Progenitor cell of endocrine pancreas (in vitro differentiated cells): Measurements from ENCODE around the gene TIAL1. TPM values are rescaled to one million over a fixed set of nuclear protein-coding genes. Genes with fewer than 3 reads are reported as not detected.

ENCODE experiments used
- DNase-seq: peaks from one replicate; pipeline ENCODE4 v3.0.0; 2021; ENCODE audit warnings: low spot score; ENCODE audit not compliant: unreplicated experiment
- H3K27ac Mint-ChIP-seq: 2 replicates; pipeline ENCODE4 v1.8.0; 2021; ENCODE audit warnings: mild to moderate bottlenecking, moderate library complexity, mixed read lengths
- H3K27me3 Mint-ChIP-seq: 2 replicates; pipeline ENCODE4 v1.8.0; 2021; ENCODE audit warnings: mixed read lengths
- H3K36me3 Mint-ChIP-seq: 2 replicates; pipeline ENCODE4 v1.8.0; 2022; ENCODE audit warnings: mixed read lengths; ENCODE audit not compliant: insufficient read depth
- H3K4me1 Mint-ChIP-seq: 2 replicates; pipeline ENCODE4 v1.8.0; 2021; ENCODE audit warnings: low read depth, mixed read lengths
- H3K4me3 Mint-ChIP-seq: 2 replicates; pipeline ENCODE4 v1.8.0; 2021; ENCODE audit warnings: low read depth, mild to moderate bottlenecking, moderate library complexity, mixed read lengths
- H3K9me3 Mint-ChIP-seq: 2 replicates; pipeline ENCODE4 v1.8.0; 2021; ENCODE audit warnings: low read depth, mixed read lengths
- CTCF ChIP-seq: fragments of 200-600 bp; sonication (generic); IDR thresholded peaks from one replicate; pipeline ENCODE4 v1.5.0; 2021; ENCODE audit warnings: antibody characterized with exemption, mild to moderate bottlenecking; ENCODE audit not compliant: unreplicated experiment
- total RNA-seq: library from RNA; stranded (reverse); gene quantifications from 2 replicates; pipeline ENCODE4 v1.2.1, GENCODE V29; 2021

The TIAL1 gene
- total RNA-seq, 1 donor from 2014 or later = 189 TPM

- DNase-seq = no peak
- Mint-ChIP-seq H3K27ac (no peak overlapping the region), H3K36me3 (no peaks in the 10 kb centered on the region), H3K9me3 (no peaks in the 10 kb centered on the region), H3K27me3 (peaks cover 5% of the 10 kb centered on the region), H3K4me1 (no peaks in the 10 kb centered on the region), H3K4me3 (no peak overlapping the region)
- no peak for TF ChIP-seq CTCF
Observed at GRCh38 chr10:119525116-119525515, 71.6 kb downstream of the TIAL1 start.

- no peak overlapping the region for H3K27ac Mint-ChIP-seq
- DNase-seq = no peak
- no peak for TF ChIP-seq CTCF
- no peaks in the 10 kb centered on the region for H3K4me1 Mint-ChIP-seq
- no peak overlapping the region for H3K4me3 Mint-ChIP-seq
- H3K27me3 Mint-ChIP-seq = peaks cover 9% of the 10 kb centered on the region
- no peaks in the 10 kb centered on the region for H3K9me3 Mint-ChIP-seq
- no peaks in the 10 kb centered on the region for H3K36me3 Mint-ChIP-seq
Observed at GRCh38 chr10:119524720-119525070, 72.1 kb downstream of the TIAL1 start.

GRCh38 chr10:119523895-119524719 lies 72.7 kb downstream of the TIAL1 start:
- no peak for TF ChIP-seq CTCF
- no peaks in the 10 kb centered on the region for H3K36me3 Mint-ChIP-seq
- no peak overlapping the region for H3K4me3 Mint-ChIP-seq
- peaks cover 9% of the 10 kb centered on the region for H3K27me3 Mint-ChIP-seq
- peak overlapping the region; percentile 74 for H3K27ac Mint-ChIP-seq
- no peaks in the 10 kb centered on the region for H3K4me1 Mint-ChIP-seq
- H3K9me3 Mint-ChIP-seq = no peaks in the 10 kb centered on the region
- DNase-seq = no peak

Other genes starting within 250 kb of the TIAL1 start
- gene RGS10, start 54.2 kb downstream of the TIAL1 start, total RNA-seq = 0.96 and 2.0 TPM in 2 replicates
- 18.0 and 19.2 TPM in 2 replicates for gene BAG3, start 54.4 kb upstream of the TIAL1 start, total RNA-seq
- 46.1 and 47.0 TPM in 2 replicates for gene INPP5F, start 129.1 kb upstream of the TIAL1 start, total RNA-seq